H9 (cell line): ENCODE results near the gene DBH. TPM values are rescaled to one million over a fixed set of nuclear protein-coding genes. Genes with fewer than 3 reads are reported as not detected.

ENCODE experiments used
- DNase-seq: peaks from one replicate; pipeline ENCODE4 v3.0.0-alpha.2; 2017
- H2AFZ ChIP-seq: one replicate; pipeline ENCODE4 v1.6.1; 2013; ENCODE audit warnings: mild to moderate bottlenecking, low read length, control low read depth, moderate library complexity
- H2AK5ac ChIP-seq: 2 replicates; pipeline ENCODE4 v1.6.1; 2013; ENCODE audit warnings: low read length, control low read depth, mixed read lengths; ENCODE audit not compliant: insufficient read length
- H2BK120ac ChIP-seq: one replicate; pipeline ENCODE4 v1.6.1; 2013; ENCODE audit warnings: low read depth, mild to moderate bottlenecking, low read length, control low read depth, inconsistent platforms; ENCODE audit not compliant: poor library complexity, severe bottlenecking
- H2BK12ac ChIP-seq: 2 replicates; pipeline ENCODE4 v1.6.1; 2013; ENCODE audit warnings: low read length, control low read depth, mixed read lengths, low read depth; ENCODE audit not compliant: insufficient read length
- H2BK15ac ChIP-seq: 2 replicates; pipeline ENCODE4 v1.6.1; 2013; ENCODE audit warnings: low read depth, low read length, control low read depth
- H2BK20ac ChIP-seq: one replicate; pipeline ENCODE4 v1.6.1; 2013; ENCODE audit warnings: low read depth, mild to moderate bottlenecking, low read length, control low read depth, inconsistent platforms; ENCODE audit not compliant: poor library complexity, severe bottlenecking
- H2BK5ac ChIP-seq: 2 replicates; pipeline ENCODE4 v1.6.1; 2013; ENCODE audit warnings: low read length, control low read depth, mixed read lengths; ENCODE audit not compliant: insufficient read length
- H3K14ac ChIP-seq: 2 replicates; pipeline ENCODE4 v1.6.1; 2013; ENCODE audit warnings: low read length, control low read depth; ENCODE audit not compliant: insufficient read depth
- H3K18ac ChIP-seq: 2 replicates; pipeline ENCODE4 v1.6.1; 2013; ENCODE audit warnings: low read depth, mild to moderate bottlenecking, mixed read lengths, low read length, control low read depth; ENCODE audit not compliant: insufficient read length
- H3K23ac ChIP-seq: 2 replicates; pipeline ENCODE4 v1.6.1; 2013; ENCODE audit warnings: low read length, control low read depth, mixed read lengths, low read depth; ENCODE audit not compliant: insufficient read length
- H3K23me2 ChIP-seq: 2 replicates; pipeline ENCODE4 v1.6.1; 2013; ENCODE audit warnings: low read depth, mild to moderate bottlenecking, mixed read lengths, low read length, control low read depth; ENCODE audit not compliant: insufficient read length, poor library complexity, severe bottlenecking
- H3K27ac ChIP-seq: 2 replicates; pipeline ENCODE4 v1.5.1; 2013; ENCODE audit warnings: low read length, control low read depth, mixed read lengths, low read depth; ENCODE audit not compliant: insufficient read length
- H3K27me3 ChIP-seq: 2 replicates; pipeline ENCODE4 v1.6.1; 2013; ENCODE audit warnings: low read length, control low read depth, inconsistent platforms; ENCODE audit not compliant: insufficient read depth
- H3K4ac ChIP-seq: 2 replicates; pipeline ENCODE4 v1.6.1; 2013; ENCODE audit warnings: low read depth, mild to moderate bottlenecking, control low read depth, inconsistent platforms, low read length, moderate library complexity
- H3K4me1 ChIP-seq: 2 replicates; pipeline ENCODE4 v1.6.1; 2013; ENCODE audit warnings: low read length, control low read depth, inconsistent platforms; ENCODE audit not compliant: insufficient read depth
- H3K4me2 ChIP-seq: 2 replicates; pipeline ENCODE4 v1.6.1; 2013; ENCODE audit warnings: low read length, control low read depth, mixed read lengths; ENCODE audit not compliant: insufficient read length, insufficient read depth
- H3K56ac ChIP-seq: 2 replicates; pipeline ENCODE4 v1.6.1; 2013; ENCODE audit warnings: low read depth, mild to moderate bottlenecking, mixed read lengths, low read length, control low read depth; ENCODE audit not compliant: insufficient read length
- H3K79me1 ChIP-seq: 2 replicates; pipeline ENCODE4 v1.6.1; 2013; ENCODE audit warnings: low read depth, mild to moderate bottlenecking, moderate library complexity, low read length, control low read depth, inconsistent platforms; ENCODE audit not compliant: insufficient read depth, poor library complexity, severe bottlenecking
- H3K79me2 ChIP-seq: 2 replicates; pipeline ENCODE4 v1.6.1; 2013; ENCODE audit warnings: low read length, control low read depth, inconsistent platforms; ENCODE audit not compliant: insufficient read depth
- H3K9ac ChIP-seq: 2 replicates; pipeline ENCODE4 v1.6.1; 2013; ENCODE audit warnings: low read length, control low read depth, mixed read lengths; ENCODE audit not compliant: insufficient read length; ENCODE audit errors: extremely low read depth
- H3K9me3 ChIP-seq: one replicate; pipeline ENCODE4 v1.6.1; 2013; ENCODE audit warnings: low read depth, low read length, inconsistent platforms; ENCODE audit not compliant: control insufficient read depth
- H3T11ph ChIP-seq: one replicate; pipeline ENCODE4 v1.6.1; 2013; ENCODE audit warnings: mild to moderate bottlenecking, low read length, control low read depth, inconsistent platforms
- H4K20me1 ChIP-seq: one replicate; pipeline ENCODE4 v1.6.1; 2013; ENCODE audit not compliant: control insufficient read depth, insufficient read length, insufficient read depth
- H4K5ac ChIP-seq: 2 replicates; pipeline ENCODE4 v1.6.1; 2013; ENCODE audit warnings: low read depth, mild to moderate bottlenecking, mixed read lengths, low read length, control low read depth; ENCODE audit not compliant: insufficient read length
- H4K8ac ChIP-seq: replicated peaks from 2 replicates; pipeline ENCODE4 v1.6.1; 2013; ENCODE audit warnings: low read length, control low read depth, mixed read lengths, low read depth; ENCODE audit not compliant: insufficient read length
- H4K91ac ChIP-seq: 2 replicates; pipeline ENCODE4 v1.6.1; 2013; ENCODE audit warnings: low read depth, mild to moderate bottlenecking, moderate library complexity, mixed read lengths, low read length, control low read depth; ENCODE audit not compliant: insufficient read length
- H3K27ac Mint-ChIP-seq, 3 experiments: 2 replicates in 2 of 3; 3 replicates in 1 of 3; pipeline ENCODE4 v1.8.0; 2020 to 2021; ENCODE audit warnings: mixed read lengths in 3 of 3, mild to moderate bottlenecking in 1 of 3, moderate library complexity in 1 of 3
- H3K27me3 Mint-ChIP-seq: 2 replicates; pipeline ENCODE4 v1.8.0; 2021; ENCODE audit warnings: low read depth, mild to moderate bottlenecking, moderate library complexity, mixed read lengths
- H3K36me3 Mint-ChIP-seq, 3 experiments: 2 replicates in 2 of 3; 3 replicates in 1 of 3; pipeline ENCODE4 v1.8.0; 2020 to 2021; ENCODE audit warnings: low read depth in 3 of 3, mixed read lengths in 3 of 3; ENCODE audit not compliant: insufficient read depth in 1 of 3
- H3K4me1 Mint-ChIP-seq, 2 experiments: 2 replicates each; pipeline ENCODE4 v1.8.0; 2020; ENCODE audit warnings: mixed read lengths in 2 of 2
- H3K4me3 Mint-ChIP-seq, 2 experiments: 2 replicates in 1 of 2; 3 replicates in 1 of 2; pipeline ENCODE4 v1.8.0; 2020 to 2021; ENCODE audit warnings: mild to moderate bottlenecking in 2 of 2, mixed read lengths in 2 of 2, moderate library complexity in 1 of 2
- H3K9me3 Mint-ChIP-seq, 2 experiments: 2 replicates in 1 of 2; 3 replicates in 1 of 2; pipeline ENCODE4 v1.8.0; 2020; ENCODE audit warnings: mild to moderate bottlenecking in 2 of 2, mixed read lengths in 2 of 2, moderate library complexity in 1 of 2
- WGBS: extraction: QIAGEN DNeasy Blood & Tissue Kit; methylation state at CpG from one replicate; pipeline ENCODE4 v1.1.7; 2013; ENCODE audit warnings: missing lambda C conversion rate, low lambda C conversion rate, mixed read lengths; ENCODE audit not compliant: insufficient read length; ENCODE audit errors: extremely low coverage; 5-methylcytosine and 5-hydroxymethylcytosine counted together
- total RNA-seq: library from RNA; stranded (reverse); gene quantifications from 2 replicates; pipeline ENCODE4 v1.2.1, GENCODE V29; 2021
- TF ChIP-seq, protein P1 (sequence below): fragments of 200-600 bp; sonication (generic); conservative IDR thresholded peaks from 3 replicates; pipeline ENCODE4 v1.8.0; 2021; ENCODE audit warnings: antibody characterized with exemption, mild to moderate bottlenecking

DBH gene
- total RNA-seq, 1 experiment from 2014 or later = not detected

GRCh38 chr9:133692364-133692985 is 56.3 kb downstream of the DBH start:
- Histone ChIP-seq H3K18ac (no peak overlapping the region), H2BK5ac (peak overlapping the region; percentile 59), H2BK12ac (no peak overlapping the region), H3K9ac (no peak overlapping the region), H2AK5ac (no peak overlapping the region), H2BK20ac (no peak overlapping the region), H2BK120ac (no peak overlapping the region), H2BK15ac (no peak overlapping the region), H3K4me1 (no peaks in the 10 kb centered on the region), H3K79me1 (no peaks in the 10 kb centered on the region), H3K23me2 (peaks cover 2% of the 10 kb centered on the region), H3T11ph (no peak overlapping the region), H3K56ac (no peak overlapping the region), H3K4me2 (no peak overlapping the region), H4K20me1 (peaks cover 2% of the 10 kb centered on the region), H3K23ac (no peak overlapping the region), H3K9me3 (no peaks in the 10 kb centered on the region), H4K8ac (no peak overlapping the region), H3K27me3 (no peaks in the 10 kb centered on the region), H2AFZ (no peak overlapping the region), H4K5ac (no peak overlapping the region), H3K27ac (no peak overlapping the region), H3K79me2 (no peaks in the 10 kb centered on the region), H3K4ac (no peak overlapping the region), H3K14ac (no peak overlapping the region), H4K91ac (peak overlapping the region; percentile 29)
- TF ChIP-seq, protein P1, sequence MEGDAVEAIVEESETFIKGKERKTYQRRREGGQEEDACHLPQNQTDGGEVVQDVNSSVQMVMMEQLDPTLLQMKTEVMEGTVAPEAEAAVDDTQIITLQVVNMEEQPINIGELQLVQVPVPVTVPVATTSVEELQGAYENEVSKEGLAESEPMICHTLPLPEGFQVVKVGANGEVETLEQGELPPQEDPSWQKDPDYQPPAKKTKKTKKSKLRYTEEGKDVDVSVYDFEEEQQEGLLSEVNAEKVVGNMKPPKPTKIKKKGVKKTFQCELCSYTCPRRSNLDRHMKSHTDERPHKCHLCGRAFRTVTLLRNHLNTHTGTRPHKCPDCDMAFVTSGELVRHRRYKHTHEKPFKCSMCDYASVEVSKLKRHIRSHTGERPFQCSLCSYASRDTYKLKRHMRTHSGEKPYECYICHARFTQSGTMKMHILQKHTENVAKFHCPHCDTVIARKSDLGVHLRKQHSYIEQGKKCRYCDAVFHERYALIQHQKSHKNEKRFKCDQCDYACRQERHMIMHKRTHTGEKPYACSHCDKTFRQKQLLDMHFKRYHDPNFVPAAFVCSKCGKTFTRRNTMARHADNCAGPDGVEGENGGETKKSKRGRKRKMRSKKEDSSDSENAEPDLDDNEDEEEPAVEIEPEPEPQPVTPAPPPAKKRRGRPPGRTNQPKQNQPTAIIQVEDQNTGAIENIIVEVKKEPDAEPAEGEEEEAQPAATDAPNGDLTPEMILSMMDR = no peak
- no peaks in the 10 kb centered on the region; the same call in 1 of the 2 replicates for H3K27me3 Mint-ChIP-seq
- H3K27ac Mint-ChIP-seq = peak overlapping the region in 1 of 3 experiments; percentile 73; a peak in 1 of 7 replicates
- WGBS = no CpG with 5 or more reads among the region's 25 CpGs
- H3K4me1 Mint-ChIP-seq = peaks cover 3 to 8% of the 10 kb centered on the region in 2 experiments; a peak in 2 of 4 replicates
- no peak overlapping the region for H3K4me3 Mint-ChIP-seq
- H3K36me3 Mint-ChIP-seq = no peaks in the 10 kb centered on the region; a peak in 1 of 7 replicates
- no peaks in the 10 kb centered on the region for H3K9me3 Mint-ChIP-seq
- DNase-seq = no peak
